Measurements from ENCODE around the gene RABGAP1. TPM values are rescaled to one million over a fixed set of nuclear protein-coding genes. Genes with fewer than 3 reads are reported as not detected.

RABGAP1 gene
- total RNA-seq, 1 experiment from 2014 or later = 55.4 TPM

DNA sequence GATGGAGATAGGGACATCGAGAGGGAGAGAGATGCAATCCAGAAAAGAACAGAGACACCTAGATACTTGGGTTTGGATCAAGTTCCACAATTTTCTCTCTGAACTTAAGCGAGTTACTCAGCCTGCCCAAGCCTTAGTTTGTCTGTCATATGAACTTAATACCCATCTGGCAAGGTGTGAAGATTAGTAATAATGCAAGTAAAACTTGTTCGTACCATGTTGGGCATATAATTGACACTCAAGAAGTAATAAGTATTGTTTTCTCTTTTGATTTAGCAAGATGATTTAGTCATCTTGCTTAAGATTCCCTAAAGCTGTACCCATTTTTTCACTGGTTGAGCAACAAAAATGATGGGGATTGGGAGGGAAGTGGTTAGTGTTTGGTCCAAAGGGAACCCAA, 7.5 kb downstream of the RABGAP1 start:
- Mint-ChIP-seq H3K27ac (ENCODE audit: unreplicated experiment) (no peak overlapping the region), H3K36me3 (ENCODE audit: insufficient read depth, unreplicated experiment) (peaks cover 10% of the 10 kb centered on the region), H3K4me1 (ENCODE audit: low read depth, unreplicated experiment) (peaks cover 14% of the 10 kb centered on the region), H3K27me3 (ENCODE audit: insufficient read depth, unreplicated experiment) (no peaks in the 10 kb centered on the region), H3K9me3 (ENCODE audit: unreplicated experiment) (no peaks in the 10 kb centered on the region), H3K4me3 (ENCODE audit: unreplicated experiment) (no peak overlapping the region)
- H3K4me1 ChIP-seq = no peaks in the 10 kb centered on the region
- no peak for DNase-seq
- intact Hi-C loops (cut with micrococcal nuclease; ENCODE audit: unreplicated experiment) = no loop called here
- CTCF ChIA-PET = no interaction called here
- no peaks in the 10 kb centered on the region for H3K27me3 ChIP-seq (replicated peaks; ENCODE audit: control insufficient read depth, insufficient read depth, low read length)
- no peaks in the 10 kb centered on the region for H3K9me3 ChIP-seq
- no peak overlapping the region for H3K4me3 ChIP-seq (ENCODE audit: low read depth, low read length)
- POLR2A ChIA-PET = no interaction called here
- peaks cover 1% of the 10 kb centered on the region; the same call in 1 of the 2 replicates for H3K36me3 ChIP-seq (ENCODE audit: control insufficient read depth, insufficient read depth, low read length)
- no TSS peak for BruUV-seq (replicated peaks)
- no peak for TF ChIP-seq CTCF (IDR thresholded peaks at IDR 0.05; ENCODE audit: insufficient read depth in 1 of 2, low read depth in 1 of 2, low read length in 1 of 2, severe bottlenecking in 1 of 2, unreplicated experiment in 1 of 2)

DNA sequence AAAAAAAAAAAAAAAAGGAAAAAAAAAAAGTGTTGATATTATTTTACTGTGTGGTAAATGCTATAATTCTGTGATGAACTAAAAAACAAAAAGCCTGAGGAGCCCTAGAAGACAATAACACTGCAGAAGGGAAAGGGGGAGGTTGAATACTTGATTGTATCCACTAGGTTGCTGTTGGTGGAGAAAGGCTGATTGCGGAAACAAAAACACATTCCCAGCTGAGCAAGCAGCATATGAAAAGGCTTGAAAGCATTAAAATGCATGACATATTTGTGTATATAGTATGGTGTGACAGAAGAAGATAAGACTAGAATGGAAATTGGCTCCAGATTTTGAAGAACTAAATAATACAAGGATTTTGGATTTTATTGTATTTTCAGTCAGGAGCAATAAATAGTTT, 8.9 kb downstream of the RABGAP1 start:
- peaks cover 10% of the 10 kb centered on the region for H3K36me3 Mint-ChIP-seq (ENCODE audit: insufficient read depth, unreplicated experiment)
- H3K4me1 Mint-ChIP-seq (ENCODE audit: low read depth, unreplicated experiment) = peaks cover 22% of the 10 kb centered on the region

DNA sequence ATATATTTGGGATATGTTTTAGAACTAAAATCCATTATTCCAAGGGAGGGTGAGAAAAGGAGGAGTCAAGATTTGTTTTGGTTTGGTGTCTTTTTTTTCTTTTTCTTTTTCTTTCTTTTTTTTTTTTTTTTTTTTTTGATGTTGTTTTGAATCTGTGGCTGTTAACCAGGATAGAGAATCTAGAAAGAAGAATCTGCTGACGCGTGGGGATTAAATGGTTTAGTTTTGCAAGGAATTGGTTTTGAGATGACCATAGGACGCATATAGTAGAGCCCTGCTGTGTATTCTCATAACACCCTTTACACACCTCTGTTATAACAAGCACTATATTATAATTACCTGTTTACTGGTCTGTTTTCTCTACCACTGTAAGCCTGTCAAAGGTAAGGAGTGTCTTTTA, 9.4 kb downstream of the RABGAP1 start:
- no peak overlapping the region for H3K27ac Mint-ChIP-seq (ENCODE audit: unreplicated experiment)
- H3K27me3 ChIP-seq (replicated peaks; ENCODE audit: control insufficient read depth, insufficient read depth, low read length) = no peaks in the 10 kb centered on the region
- TF ChIP-seq CTCF (IDR thresholded peaks at IDR 0.05; ENCODE audit: insufficient read depth in 1 of 2, low read depth in 1 of 2, low read length in 1 of 2, severe bottlenecking in 1 of 2, unreplicated experiment in 1 of 2) = no peak
- intact Hi-C loops (cut with micrococcal nuclease; ENCODE audit: unreplicated experiment) = no loop called here
- no peak overlapping the region for H3K4me3 ChIP-seq (ENCODE audit: low read depth, low read length)
- BruUV-seq (replicated peaks) = no TSS peak
- no peaks in the 10 kb centered on the region for H3K27me3 Mint-ChIP-seq (ENCODE audit: insufficient read depth, unreplicated experiment)
- no peak for DNase-seq
- no peaks in the 10 kb centered on the region for H3K4me1 ChIP-seq
- no peaks in the 10 kb centered on the region for H3K9me3 ChIP-seq
- no peaks in the 10 kb centered on the region for H3K36me3 ChIP-seq (ENCODE audit: control insufficient read depth, insufficient read depth, low read length)
- ChIA-PET POLR2A (no interaction called here), CTCF (no interaction called here)
- H3K36me3 Mint-ChIP-seq (ENCODE audit: insufficient read depth, unreplicated experiment) = peaks cover 5% of the 10 kb centered on the region
- H3K4me3 Mint-ChIP-seq (ENCODE audit: unreplicated experiment) = no peak overlapping the region
- peaks cover 27% of the 10 kb centered on the region for H3K4me1 Mint-ChIP-seq (ENCODE audit: low read depth, unreplicated experiment)
- H3K9me3 Mint-ChIP-seq (ENCODE audit: unreplicated experiment) = no peaks in the 10 kb centered on the region

More for the DNA sequence above, 8.9 kb downstream of the RABGAP1 start:
- intact Hi-C loops (cut with micrococcal nuclease; ENCODE audit: unreplicated experiment) = no loop called here
- no peak overlapping the region for H3K27ac Mint-ChIP-seq (ENCODE audit: unreplicated experiment)
- TF ChIP-seq CTCF (IDR thresholded peaks at IDR 0.05; ENCODE audit: insufficient read depth in 1 of 2, low read depth in 1 of 2, low read length in 1 of 2, severe bottlenecking in 1 of 2, unreplicated experiment in 1 of 2) = no peak
- H3K27me3 Mint-ChIP-seq (ENCODE audit: insufficient read depth, unreplicated experiment) = no peaks in the 10 kb centered on the region
- Histone ChIP-seq H3K36me3 (ENCODE audit: control insufficient read depth, insufficient read depth, low read length) (no peaks in the 10 kb centered on the region), H3K4me3 (ENCODE audit: low read depth, low read length) (no peak overlapping the region), H3K9me3 (no peaks in the 10 kb centered on the region), H3K27me3 (replicated peaks; ENCODE audit: control insufficient read depth, insufficient read depth, low read length) (no peaks in the 10 kb centered on the region), H3K4me1 (no peaks in the 10 kb centered on the region)
- no TSS peak for BruUV-seq (replicated peaks)
- no peak overlapping the region for H3K4me3 Mint-ChIP-seq (ENCODE audit: unreplicated experiment)
- POLR2A ChIA-PET = no interaction called here
- DNase-seq = no peak
- CTCF ChIA-PET = no interaction called here
- no peaks in the 10 kb centered on the region for H3K9me3 Mint-ChIP-seq (ENCODE audit: unreplicated experiment)
